Anterior cingulate cortex (tissue), 58 donors: ENCODE data around the gene COLQ.
A peak's percentile ranks its signal among the peaks of the same experiment; 100 is the strongest.

Experiments
- DNase-seq, 58 donors: peaks; one replicate each; lab custom pipeline; 2025; lab: John Stamatoyannopoulos, UW

COLQ gene

DNA sequence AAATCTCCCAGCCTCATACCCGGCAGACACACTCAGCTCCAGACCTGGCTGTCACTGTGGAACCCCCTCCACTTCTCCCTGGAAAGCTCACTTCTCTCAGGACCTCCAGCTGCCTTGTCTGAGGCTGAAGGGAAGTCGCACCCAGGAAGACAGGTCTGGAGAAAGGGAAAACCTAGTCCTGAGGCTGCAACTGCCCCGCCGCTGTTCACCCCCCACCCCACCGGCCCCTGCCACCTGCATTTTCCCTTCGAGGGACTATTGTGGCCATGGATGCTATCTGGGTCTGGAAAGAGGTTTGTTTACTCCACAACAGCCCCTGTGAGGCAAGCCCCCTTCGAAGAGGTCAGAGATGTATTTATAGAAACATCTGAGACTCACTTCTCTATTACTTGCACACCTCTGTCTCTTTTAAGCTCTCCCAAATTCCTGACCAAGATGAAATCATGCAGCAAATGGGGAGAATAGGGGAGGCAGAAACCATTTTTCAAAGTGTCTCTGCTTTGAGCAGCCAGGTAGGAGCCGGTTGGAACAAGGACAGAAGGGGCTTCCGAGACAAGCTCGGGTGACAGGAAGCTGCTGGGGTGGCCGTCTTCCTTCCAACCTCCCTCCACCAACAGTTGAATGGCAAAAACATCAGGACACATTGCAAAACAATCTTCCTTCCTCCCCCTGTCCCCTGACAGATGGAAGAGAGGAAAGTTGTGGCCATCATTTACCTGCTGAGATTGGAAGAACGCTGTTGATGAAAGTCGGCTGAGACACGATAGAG, 518 bp downstream of the COLQ start:
- no peak for DNase-seq

DNA sequence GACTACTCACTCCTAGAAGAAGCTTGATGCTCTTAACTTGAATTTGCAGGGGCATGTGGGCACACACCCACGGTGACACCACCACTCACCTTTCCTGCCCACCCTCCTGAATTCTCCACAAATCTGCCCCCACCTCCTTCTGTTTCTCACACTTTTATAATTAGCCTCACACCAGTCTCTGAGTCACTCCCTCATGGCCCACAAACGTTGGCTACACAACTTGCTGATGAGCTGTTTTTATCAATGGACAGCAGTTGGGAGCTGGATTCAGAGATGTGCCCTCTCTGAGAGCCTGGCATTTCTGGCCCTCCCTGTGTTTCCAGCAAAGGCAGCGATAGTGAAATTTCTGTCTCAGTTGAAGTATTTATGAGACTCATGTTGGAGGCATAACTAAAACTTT, 1.3 kb downstream of the COLQ start:
- no peak for DNase-seq

DNA sequence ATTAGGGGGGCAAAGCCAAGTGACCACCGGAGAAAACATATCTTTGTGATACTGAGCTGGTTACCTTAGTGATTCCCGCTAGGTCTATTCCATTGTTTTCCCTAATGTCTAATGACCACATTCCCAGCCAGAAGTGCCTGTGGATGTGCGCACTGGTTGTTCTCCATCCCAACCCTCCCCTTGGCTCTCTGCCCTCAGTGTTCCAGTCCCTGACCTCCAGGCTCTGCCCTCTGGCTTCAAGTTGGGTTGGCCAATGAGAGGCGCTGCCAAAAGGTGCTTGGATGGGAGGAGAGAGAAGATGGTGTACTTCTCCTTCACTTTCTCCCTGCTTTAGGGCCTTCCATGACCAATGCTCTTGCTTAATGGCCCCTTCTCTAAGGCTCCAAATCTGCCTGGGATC, 2.4 kb downstream of the COLQ start:
- no peak for DNase-seq

DNA sequence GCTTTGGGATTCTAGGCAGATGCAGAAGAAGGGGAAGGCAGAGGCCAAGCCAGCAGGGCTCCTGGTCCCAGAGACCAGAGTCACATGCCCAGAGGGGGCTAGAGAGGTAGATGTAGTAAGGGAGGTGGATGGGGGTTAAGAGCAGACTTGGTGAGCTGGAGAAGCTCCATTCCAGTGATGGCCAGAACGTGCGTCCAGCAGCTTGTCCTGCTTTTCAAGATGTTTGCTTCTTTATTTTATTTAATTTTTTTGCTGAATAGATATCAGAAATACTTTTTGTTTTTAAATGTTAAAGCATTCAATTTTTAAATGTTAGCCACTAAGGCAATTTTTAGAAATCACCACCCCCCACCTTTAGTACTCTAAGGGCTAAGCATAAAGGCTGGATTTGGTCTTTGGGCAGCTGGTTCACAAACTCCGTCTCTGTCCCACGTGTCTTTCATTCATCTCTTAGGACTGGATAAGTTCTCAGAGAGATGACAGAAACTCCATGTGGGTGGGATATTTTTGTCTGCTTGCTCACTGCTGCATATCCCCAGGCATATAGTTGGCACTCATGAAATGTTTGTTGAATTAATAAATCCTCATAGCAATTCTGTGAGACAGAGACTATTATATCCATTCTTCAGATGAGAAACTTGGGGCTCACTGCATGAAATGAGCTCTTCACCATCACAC, 6.7 kb downstream of the COLQ start:
- DNase-seq: no peak

DNA sequence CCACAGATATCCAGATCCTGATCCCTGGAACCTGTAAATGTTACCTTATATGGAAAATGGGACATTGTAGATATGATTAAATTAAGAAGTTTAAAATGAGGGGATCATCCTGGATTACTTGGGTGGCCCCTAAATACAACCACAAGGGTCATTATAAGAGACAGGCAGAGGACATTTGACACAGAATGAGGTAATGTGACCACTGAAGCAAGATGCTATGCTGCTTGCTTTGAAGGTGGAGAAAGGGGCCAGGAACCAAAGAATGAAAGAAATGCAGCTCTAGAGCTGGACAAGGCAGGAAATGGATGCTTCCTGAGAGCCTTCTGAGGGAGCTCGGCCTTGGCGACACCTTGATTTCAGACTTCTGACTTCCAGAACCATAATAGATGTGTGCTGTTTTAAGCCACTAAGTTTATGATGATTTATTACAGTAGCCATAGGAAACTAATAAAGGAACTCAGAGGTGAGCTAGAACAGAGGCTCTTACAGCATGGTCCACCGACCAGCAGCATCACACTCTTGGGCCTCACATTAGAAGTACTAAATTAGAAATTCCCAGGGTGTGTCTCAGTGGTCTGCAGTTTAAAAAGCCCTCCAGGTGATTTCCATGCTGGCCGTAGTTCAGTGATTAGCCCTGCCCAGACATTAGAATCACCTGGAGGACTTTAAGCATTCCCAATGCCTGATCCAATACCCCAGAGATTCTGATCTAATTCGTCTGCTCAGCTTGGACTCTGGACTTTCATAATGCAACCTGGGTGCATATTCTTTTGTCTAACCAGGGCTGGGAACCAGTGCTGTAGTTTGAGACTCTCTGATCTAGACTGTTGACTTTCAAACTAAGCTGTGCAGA, 7.5 kb downstream of the COLQ start:
- DNase-seq: no peak

DNA sequence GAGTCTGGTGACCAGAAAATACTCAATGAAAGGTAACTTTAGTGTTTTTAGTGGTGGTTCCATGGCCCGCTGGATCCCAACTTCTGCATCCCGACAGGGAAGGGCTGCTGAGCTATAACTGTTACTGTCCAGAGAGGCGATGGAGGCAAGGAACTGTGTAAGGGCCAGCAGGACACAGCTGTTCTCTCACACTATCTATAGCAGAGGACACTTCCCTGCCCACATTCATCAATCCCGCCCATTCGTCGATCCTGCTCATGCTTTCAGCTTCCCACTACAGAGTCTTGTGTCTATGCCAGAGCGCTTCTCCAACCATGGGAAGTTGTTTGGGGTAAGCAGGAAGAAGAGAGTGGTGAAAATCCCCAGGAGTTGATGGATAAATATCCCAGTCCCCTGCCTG, 8.4 kb downstream of the COLQ start:
- DNase-seq: no peak

DNA sequence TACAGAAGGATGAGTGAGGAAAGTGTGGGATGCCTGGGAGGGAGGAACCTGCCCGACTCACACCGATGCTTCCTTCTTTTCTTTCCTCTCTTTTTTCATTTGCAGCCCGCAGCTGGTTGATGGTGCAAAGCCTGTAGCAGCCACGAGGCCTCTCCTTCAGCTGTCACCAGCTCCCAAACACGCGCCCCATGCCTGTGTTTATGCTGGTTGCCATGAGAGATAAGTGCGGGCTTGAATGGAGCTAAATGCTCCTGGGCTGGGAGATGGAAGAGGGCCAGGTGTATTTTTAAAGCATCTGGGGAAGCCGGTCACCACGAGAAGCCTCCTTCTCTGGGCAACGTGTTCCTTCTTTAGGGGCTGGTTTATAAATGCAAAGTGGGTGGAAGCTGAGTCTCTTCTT, 9.3 kb downstream of the COLQ start:
- DNase-seq: peak in 50 of 58 donors; percentile 6 to 90 (median 50)

DNA sequence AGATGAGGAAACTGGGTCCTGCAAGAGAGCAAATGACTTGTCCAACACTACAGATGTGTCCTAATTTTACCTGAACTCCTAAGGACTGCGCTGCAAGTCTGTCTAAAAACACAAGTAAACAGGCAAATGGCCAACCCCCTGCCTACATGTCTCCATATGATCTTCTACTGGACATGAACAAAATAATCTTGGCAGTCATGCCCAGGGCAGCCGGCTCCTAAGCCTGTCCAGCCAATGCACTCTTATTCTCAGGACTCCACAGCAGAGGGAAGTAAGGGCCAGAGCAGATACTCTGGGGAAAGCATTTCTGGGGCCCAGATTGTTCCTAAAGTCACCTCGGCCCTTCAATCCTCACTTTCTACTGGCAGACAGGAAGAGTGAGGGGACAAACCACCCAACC, 10.3 kb downstream of the COLQ start:
- DNase-seq: no peak

DNA sequence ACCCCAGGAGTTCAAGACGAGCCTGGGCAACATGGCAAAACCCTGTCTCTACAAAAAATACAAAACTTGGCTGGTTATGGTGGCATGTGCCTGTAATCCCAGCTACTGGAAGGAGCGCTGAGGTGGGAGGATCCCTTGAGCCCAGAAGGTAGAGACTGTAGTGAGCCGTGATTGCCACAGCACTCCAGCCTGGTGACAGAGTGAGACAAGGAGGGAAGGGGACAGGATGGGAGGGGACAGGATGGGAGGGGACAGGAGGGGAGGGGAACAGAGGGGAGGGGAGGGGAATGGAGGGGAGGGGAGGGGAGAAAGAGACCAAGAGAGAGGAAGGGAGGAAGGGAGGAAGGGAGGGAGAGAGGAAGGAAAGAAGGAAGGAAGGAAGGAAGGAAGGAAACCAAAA, 11.0 kb downstream of the COLQ start:
- no peak for DNase-seq

DNA sequence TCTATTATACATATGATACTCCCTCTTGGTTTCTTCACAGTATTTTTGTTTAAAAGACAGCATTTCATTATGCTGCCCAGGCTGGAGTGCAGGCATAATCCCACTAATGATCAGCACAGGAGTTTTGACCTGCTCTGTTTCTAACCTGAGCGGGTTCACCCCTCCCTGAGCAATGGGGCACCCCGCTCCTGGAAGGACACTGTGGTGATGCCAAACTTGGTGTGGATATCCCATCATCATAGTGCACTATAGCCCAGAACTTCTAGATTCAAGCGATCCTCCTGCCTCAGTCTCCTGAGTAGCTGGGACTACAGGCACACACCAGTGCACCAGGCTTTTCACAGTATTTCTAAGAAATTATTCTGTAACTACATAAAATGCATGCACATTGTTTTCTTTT, 14.9 kb downstream of the COLQ start:
- DNase-seq: no peak

DNA sequence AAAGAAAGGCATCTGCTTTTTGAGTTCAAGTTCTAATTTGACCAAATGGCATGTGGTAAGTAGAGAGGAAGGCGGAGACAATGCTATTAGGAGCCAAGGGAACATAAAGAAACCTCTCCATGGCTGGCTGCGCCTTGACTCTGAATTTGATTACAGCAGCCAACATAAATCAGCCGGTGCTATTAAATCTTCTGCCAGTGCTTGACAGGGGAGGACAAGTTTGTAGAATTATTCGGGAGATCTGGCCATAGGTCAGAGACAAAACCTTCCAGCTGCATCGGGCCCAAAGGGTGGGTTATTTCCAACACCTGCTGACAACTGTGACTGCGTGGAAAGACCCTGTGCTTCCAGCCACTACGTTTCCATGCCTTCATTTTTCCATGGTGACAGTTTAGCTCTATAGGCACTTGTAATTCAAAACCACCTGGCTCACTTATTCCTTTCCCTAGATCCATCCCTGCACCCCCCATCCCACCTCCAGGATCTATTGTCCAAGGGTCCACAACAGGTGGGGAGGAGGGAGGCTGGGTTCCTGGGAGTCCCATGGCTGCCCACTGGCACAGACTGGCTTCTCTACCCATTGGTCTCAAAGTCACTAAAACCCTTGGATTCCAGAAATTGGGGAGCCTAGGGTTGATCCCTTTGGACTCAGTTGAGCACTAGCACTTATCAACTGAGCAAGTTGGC, 15.9 kb downstream of the COLQ start:
- DNase-seq: no peak

DNA sequence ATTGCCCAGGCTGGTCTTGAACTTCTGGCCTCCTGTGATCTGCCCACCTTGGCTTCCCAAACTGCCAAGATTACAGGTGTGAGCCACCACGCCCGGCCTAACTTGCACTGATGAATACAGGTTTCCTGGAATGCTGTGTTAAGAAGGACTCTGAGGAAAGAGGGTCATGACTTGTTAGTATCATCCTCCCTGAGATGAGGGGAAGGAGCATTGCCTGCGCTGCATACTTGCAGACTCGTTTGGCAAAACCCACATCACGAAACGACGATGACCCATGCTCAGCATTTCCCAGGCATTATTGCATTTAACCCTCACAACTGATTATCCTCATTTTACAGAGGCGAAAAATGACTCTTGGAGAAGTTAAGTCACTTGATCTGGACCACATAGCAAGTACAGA, 18.9 kb downstream of the COLQ start:
- DNase-seq: no peak

DNA sequence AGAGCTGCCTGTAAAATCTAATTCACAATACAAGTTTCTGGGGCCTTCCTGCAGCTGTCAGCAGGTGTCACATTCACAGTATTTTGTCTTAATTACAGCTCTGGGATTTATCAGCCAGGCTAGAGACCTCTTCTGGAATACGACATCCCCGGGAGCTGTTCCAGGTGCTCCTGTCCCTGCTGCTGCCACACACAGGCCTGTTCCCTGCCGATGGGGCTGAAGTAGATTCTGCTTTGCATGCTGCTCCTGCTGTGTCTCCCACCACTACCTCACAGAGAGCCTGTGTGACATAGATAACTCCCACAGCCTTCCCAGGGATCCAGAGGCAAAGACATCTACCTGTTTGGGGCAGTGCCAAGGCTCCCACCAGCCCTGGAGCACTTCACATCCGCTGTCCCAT, 20.4 kb downstream of the COLQ start:
- DNase-seq: peak in 1 of 58 donors; percentile 6

DNA sequence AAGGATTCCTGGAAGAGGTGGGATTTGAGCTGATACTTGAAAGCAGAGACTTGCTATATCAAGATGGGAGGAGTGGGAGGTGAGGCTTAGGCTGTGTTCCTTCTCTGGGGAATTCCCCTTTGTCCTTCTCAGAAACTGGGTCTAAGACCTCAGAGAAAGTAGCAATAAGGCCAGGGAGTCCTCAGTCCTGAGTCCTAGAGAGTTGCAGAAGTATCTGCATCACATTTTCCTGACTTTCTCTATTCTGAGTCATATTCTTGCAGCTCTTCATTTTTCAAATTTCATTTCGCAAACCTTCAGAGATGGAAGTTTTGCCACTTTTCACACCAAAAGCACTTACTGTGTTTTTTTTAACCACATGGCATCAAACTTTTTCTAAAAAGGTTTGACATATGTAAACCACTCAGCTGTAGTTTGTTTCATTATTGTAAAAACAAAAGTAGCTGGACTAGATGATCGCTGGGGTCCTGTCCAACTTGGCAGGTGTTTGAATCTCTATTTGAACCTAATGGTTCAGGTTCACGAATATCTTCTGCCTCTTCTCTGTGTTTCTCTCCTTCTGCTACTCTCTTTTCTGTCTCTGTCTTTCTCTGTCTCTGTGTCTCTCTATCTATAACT, 21.3 kb downstream of the COLQ start:
- no peak for DNase-seq

DNA sequence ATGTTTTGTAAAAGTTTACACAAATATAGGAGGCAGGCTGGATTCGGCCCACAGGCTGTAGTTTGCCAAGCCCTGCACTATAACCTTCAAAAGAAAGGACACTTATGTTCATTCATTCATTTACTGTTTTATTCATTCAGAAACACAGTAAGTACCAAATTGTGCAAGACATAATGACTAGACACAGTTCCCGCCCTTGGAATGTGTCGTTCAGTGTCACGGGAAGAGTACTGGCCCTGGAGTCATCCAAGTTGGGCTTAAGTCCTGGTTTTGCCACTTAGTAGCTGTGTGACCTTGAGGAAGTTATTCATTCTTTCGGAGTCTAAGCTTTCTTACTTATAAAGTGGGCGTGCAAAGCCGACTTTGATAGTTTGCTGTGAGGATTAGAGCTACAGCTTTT, 22.0 kb downstream of the COLQ start:
- DNase-seq: no peak

DNA sequence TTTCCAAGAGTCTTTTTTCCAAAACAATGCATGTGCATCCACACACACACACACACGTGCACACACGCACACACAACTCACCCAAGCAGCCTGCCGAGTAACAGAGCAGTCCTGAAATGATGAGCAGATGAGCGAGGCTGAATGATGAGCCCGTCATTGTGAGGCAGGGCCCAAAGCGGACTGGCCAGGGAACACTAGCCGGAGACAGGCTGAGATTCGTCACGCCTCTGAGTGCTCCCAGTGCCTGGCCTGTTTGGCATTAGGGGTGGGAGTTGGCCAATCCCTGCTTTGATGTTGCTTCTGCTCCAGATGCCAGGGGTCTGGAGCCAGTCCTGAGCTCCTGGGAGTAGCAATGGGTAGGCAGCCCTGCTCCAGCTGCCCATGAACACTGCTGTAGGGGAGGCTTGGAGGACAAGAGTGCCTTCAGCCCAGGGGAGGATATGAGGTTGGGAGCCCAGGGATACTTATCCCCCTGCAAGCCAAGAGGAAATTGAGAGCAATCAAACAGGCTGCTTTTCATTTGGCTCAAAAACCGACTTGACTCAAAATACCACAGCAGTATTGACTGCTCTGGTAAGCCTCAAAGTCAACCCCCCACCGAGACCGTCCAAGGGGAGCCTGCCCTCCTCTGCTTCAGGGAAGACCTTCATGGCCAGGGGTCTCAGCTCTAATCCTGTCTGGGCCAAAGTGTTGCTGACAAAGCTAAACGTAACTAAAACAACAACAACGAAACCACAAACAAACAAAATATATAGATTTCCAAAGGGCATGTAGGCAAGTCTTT, 22.9 kb downstream of the COLQ start:
- no peak for DNase-seq

DNA sequence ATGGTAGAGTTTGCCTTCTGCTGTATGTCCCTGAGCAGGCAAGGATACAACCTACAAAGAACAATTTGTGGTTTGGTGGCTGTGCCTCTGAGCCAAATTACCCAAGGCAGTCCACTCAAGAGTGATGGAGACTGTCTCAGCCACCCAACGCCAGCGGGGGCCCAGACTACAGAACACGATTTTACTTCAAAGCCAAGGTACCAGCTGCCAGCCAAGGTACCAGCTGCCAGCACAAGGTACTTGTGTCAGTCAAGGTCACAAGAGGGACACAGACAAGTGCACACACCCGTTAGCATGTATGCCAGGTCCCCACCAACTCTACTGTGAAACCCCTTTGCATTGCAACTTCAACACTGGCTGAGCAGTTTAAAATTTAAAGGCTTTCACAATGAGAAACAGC, 23.5 kb downstream of the COLQ start:
- no peak for DNase-seq

DNA sequence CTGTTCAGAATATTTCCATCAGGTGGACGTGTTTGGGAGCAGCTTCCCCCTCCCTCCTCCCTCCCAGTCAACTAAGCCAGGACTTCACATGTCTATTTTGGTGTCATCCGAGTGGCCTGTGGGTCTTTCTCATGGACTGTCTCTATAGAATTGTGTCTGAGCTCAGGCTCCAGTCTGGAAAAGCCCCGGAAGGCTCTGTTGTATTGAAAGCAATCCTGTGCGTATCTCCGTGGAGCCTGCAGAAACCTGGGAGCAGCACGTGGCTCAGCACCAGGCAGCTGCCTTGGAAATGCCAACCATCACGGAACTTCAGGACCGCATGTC, 25.2 kb downstream of the COLQ start:
- no peak for DNase-seq

DNA sequence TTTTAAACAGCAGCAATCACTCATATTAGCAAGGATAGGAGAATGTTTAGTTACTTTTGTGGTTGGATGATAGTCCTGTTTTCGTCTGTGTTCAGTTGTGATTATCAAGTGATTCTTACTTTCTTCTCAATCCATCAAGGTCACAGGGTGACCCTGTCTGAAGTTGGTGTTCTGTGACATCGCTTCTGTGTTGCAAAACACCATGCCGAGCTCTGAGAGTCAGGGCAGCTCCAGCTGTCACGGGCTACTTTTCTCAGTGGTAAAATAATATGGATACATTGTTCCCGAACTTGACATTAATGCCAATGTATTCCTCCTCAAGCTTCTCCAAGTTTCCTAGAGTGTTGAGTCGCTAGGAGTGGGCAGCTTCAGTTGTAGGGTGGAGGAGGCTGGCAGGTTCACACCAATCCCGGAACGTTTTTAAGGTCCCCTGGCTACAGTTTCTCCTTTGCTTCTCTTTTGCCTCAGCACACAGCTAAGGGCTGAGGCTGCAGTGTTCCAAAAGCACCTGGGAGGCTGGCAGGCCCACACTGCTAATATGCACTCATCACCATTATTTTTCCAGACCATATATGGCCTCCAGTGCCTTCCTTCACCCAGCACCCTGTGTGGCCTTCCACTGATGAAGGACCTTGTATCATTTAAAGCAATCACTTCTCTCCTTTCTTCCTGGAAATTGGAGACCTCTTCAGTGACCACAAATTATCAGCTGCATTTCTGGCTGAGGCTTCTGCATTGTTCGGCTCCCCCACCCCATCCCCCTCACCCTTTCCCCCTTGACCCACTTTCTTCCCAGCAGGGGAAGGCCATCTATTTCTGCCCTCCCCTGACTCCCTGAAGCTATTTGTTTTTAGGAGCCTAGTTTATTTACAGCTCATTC, 25.8 kb downstream of the COLQ start:
- no peak for DNase-seq
